GM20431 (cell line): ENCODE data around the gene FFAR3.

Source experiments
- in situ Hi-C: fragments of 300-500 bp; cut with MseI, MboI; formaldehyde crosslinking; loops from one replicate; pipeline ENCODE4 v1.15.0; 2020; ENCODE audit warnings: low sequenced_read_pairs; ENCODE audit not compliant: unreplicated experiment

FFAR3 gene

GRCh38 chr19:35329323-35329722, 28.9 kb upstream of the FFAR3 start:
- in situ Hi-C loops: no loop called here

GRCh38 chr19:35330475-35330874, 27.8 kb upstream of the FFAR3 start:
- in situ Hi-C loops: no loop called here

GRCh38 chr19:35331551-35332214, 26.6 kb upstream of the FFAR3 start:
- in situ Hi-C loops: no loop called here

GRCh38 chr19:35332817-35333216, 25.4 kb upstream of the FFAR3 start:
- in situ Hi-C loops: no loop called here

DNA sequence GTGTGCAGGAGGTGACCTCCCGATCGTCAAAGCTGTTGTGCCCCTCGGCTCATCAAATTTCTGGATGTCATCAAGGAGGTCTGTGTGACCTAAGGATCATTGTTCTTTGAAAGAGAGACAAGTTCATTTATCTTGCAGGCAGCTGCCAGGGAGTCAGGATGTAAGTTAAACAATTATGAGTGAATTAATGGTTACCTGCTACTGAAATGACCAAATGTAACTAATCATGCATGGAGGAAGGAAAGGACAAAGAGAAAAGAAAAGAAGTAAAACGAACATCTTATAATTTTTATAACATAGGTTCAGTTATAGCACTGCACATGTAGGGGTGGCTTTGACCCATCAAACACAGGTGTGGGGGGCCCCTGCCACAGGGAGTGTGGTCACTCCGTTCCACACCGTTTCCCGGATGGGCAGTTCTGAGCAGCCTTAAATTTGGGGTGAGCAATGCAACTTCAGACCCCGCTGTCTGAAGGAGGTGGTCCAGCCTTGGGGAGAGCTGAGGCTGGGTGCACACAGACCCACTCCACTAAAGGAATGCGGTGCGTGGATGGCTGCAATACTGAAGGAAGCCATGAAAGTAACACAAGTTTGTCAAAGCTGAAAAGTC, 24.0 kb upstream of the FFAR3 start:
- in situ Hi-C loops: no loop called here

- in situ Hi-C loops: no loop called here
Measured at GRCh38 chr19:35336166-35336955, 21.9 kb upstream of the FFAR3 start.

- in situ Hi-C loops: no loop called here
Measured at GRCh38 chr19:35337097-35337983, 20.9 kb upstream of the FFAR3 start.

GRCh38 chr19:35337984-35338296, 20.3 kb upstream of the FFAR3 start:
- in situ Hi-C loops: no loop called here

DNA sequence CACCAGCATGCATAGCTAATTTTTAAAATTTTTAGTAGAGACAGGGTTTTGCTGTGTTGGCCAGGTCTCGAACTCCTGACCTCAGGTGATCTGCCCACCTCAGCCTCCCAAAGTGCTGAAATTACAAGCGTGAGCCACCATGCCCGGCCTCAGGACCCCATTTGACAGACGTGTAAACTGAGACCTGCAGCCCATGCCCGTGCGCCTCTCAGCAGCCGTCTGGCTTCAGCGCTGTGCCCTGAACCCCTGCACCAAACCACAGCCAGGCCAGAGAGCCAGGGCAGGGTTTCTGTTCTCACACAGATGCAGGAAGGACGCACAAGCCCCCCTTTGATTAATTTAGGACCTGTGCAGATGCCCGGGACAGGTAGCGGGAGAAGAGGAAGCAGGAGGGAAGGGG, 17.8 kb upstream of the FFAR3 start:
- in situ Hi-C loops: no loop called here

DNA sequence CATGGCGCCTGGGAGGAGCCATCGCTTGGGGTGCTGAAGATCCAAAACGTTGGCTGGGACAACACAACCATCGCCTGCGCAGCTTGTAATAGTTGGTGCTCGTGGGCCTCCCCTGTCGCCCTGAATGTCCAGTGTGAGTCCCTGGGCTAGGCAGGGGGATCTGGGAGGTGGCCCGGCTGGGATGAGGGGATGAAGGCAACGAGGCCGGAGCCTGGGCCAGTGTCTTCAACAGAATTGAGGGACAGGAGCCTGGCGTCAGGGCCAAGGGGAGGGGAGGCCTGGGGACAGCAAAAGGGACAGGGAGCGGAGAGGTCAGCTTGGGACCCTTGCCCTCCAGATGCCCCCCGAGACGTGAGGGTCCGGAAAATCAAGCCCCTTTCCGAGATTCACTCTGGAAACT, 17.3 kb upstream of the FFAR3 start:
- in situ Hi-C loops: no loop called here

DNA sequence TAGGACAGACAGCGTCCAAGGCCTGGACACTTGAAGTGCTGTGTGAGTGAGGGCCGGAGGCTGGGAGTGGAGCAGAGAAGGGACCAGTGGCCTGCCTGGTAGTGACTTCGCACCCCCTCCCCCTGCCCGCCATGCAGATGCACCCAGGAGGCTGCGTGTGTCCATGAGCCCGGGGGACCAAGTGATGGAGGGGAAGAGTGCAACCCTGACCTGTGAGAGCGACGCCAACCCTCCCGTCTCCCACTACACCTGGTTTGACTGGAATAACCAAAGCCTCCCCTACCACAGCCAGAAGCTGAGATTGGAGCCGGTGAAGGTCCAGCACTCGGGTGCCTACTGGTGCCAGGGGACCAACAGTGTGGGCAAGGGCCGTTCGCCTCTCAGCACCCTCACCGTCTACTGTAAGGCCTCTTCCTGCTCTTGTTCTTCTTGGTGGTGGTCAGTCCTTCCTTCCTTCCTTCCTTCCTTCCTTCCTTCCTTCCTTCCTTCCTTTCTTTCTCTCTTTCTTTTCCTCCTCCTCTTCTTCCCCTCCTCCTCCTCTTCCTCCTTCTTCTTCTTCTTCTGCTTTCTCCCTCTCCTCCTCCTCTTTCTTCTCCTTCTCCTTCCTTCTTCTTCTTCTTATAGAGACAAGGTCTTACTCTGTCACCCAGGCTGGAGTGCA, 16.6 kb upstream of the FFAR3 start:
- in situ Hi-C loops: no loop called here

DNA sequence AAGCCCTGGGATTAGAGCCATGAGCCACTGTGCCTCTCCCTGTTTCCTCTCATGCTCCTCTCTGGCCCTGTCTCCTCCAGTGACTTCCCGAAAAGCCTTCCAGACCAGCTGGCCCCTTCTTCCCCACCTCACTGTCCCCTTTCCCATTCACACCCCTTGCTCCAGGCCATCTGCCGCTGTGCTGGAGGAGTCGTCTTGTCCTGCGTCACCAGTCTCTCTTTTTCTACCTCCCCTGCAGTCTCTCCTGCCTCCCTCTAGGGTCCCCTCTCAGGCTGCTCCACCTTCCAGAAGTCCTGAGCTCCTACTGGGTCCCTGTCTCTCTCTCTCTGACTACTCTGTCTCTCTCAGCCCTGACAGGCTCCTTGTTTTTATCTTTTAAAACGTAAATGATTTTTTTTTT, 15.8 kb upstream of the FFAR3 start:
- in situ Hi-C loops: no loop called here

DNA sequence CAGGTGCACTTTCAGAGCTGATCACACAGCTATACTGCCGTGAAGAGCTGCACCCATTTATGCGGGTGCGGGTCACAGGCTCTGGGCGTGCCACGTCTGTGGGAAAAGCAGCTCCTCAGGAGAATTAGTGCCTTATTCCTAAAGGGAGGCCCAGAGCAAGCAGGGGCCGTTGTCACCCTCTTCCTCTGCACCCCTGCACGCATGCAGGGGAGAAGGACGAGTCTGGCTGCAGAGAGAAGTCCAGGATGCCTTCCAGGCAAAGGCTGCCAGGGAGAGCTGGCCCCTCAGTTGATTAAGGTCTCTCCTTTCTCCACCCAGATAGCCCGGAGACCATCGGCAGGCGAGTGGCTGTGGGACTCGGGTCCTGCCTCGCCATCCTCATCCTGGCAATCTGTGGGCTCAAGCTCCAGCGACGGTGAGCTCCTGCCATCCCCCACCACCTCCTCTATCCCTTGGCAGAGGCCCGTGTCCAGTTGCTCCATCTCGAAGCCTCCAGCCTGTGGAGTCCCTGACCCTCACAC, 13.7 kb upstream of the FFAR3 start:
- in situ Hi-C loops: no loop called here

- in situ Hi-C loops: no loop called here
Measured at GRCh38 chr19:35345671-35346111, 12.6 kb upstream of the FFAR3 start.

- in situ Hi-C loops: no loop called here
Measured at GRCh38 chr19:35346193-35347052, 11.8 kb upstream of the FFAR3 start.

- in situ Hi-C loops: no loop called here
Measured at GRCh38 chr19:35347171-35347929, 10.9 kb upstream of the FFAR3 start, which contains the start of gene FFAR1. TSS of gene FFAR1 (plus strand) at chr19:35347902. CDS start at chr19:35351552, 3,650 bp downstream.

DNA sequence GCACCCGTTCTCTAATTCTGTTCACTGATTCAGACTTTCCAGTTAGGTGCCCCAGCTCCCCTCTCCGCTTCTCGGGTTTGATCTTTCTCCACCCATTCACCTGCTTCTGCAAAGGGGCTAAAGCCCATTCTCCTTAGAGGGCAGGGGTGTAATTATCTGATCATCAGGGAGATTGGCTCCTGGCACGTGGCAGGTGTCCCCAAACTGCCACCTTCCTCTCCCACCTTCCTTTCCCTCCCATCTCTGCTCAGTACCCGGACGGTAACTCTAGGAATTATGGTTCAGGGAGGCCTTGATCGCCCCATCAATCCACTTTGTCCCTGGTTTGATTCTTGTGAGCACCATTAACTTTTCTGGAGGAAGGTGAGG, 10.3 kb upstream of the FFAR3 start:
- in situ Hi-C loops: no loop called here
